Stimulated activated naive B cell treated with anti-CD40 and anti-IgM and Interleukin-4, amounts not matched to agents 10 μg/mL and 1 μg/mL and 100 μg/mL, for 72 hours (primary cell): Measurements from ENCODE around the gene LRP1-AS.

Experiments
- ATAC-seq, 2 donors: fragments of 150-1000 bp; cut with Tn5 transposase; replicated peaks; 2 replicates each; pipeline ENCODE4 v1.10.0; 2021; ENCODE audit warnings: moderate library complexity in 1 of 2
- DNase-seq: peaks from one replicate; pipeline ENCODE4 v3.0.0; 2021
- H3K27ac Mint-ChIP-seq: one replicate; pipeline ENCODE4 v1.8.0; 2022; ENCODE audit warnings: mild to moderate bottlenecking, mixed read lengths
- H3K27me3 Mint-ChIP-seq, 2 donors: one replicate each; pipeline ENCODE4 v1.8.0; 2022; ENCODE audit warnings: mixed read lengths in 2 of 2
- H3K36me3 Mint-ChIP-seq, 2 donors: one replicate each; pipeline ENCODE4 v1.8.0; 2022; ENCODE audit warnings: mixed read lengths in 2 of 2, mild to moderate bottlenecking in 1 of 2
- H3K4me1 Mint-ChIP-seq, 2 donors: one replicate each; pipeline ENCODE4 v1.8.0; 2022; ENCODE audit warnings: mixed read lengths in 2 of 2, mild to moderate bottlenecking in 1 of 2
- H3K4me3 Mint-ChIP-seq, 2 donors: one replicate each; pipeline ENCODE4 v1.8.0; 2022; ENCODE audit warnings: mild to moderate bottlenecking in 2 of 2, mixed read lengths in 2 of 2, moderate library complexity in 1 of 2
- H3K9me3 Mint-ChIP-seq, 2 donors: one replicate each; pipeline ENCODE4 v1.8.0; 2022; ENCODE audit warnings: mixed read lengths in 2 of 2, mild to moderate bottlenecking in 1 of 2

The LRP1-AS gene

GRCh38 chr12:57119294-57120085 is 27.9 kb downstream of the LRP1-AS start:
- Mint-ChIP-seq H3K9me3 (peaks cover 1 to 4% of the 10 kb centered on the region in 2 donors), H3K4me3 (peak overlapping the region; percentile 43 to 46), H3K4me1 (peaks cover 15 to 16% of the 10 kb centered on the region in 2 donors), H3K27ac (peak overlapping the region; percentile 90), H3K27me3 (peaks cover 0 to 4% of the 10 kb centered on the region in 2 donors), H3K36me3 (peaks cover 0 to 3% of the 10 kb centered on the region in 2 donors)
- DNase-seq (no peak), ATAC-seq (peak; percentile 79 to 81)

GRCh38 chr12:57118711-57119271 is 28.6 kb downstream of the LRP1-AS start:
- no peaks in the 10 kb centered on the region for H3K27me3 Mint-ChIP-seq
- peak overlapping the region; percentile 90 for H3K27ac Mint-ChIP-seq
- H3K36me3 Mint-ChIP-seq, result peaks cover 0 to 2% of the 10 kb centered on the region in 2 donors
- peaks cover 13 to 15% of the 10 kb centered on the region in 2 donors for H3K4me1 Mint-ChIP-seq
- peak; percentile 48 for DNase-seq
- ATAC-seq, result peak; percentile 81 to 83
- H3K9me3 Mint-ChIP-seq, result peaks cover 0 to under 1% of the 10 kb centered on the region in 2 donors
- peak overlapping the region in 1 of 2 donors; percentile 43 for H3K4me3 Mint-ChIP-seq

- H3K4me3 Mint-ChIP-seq, result no peak overlapping the region
- H3K27me3 Mint-ChIP-seq, result no peaks in the 10 kb centered on the region
- H3K36me3 Mint-ChIP-seq, result no peaks in the 10 kb centered on the region
- no peaks in the 10 kb centered on the region for H3K9me3 Mint-ChIP-seq
- no peak overlapping the region for H3K27ac Mint-ChIP-seq
- DNase-seq (no peak), ATAC-seq (no peak)
- H3K4me1 Mint-ChIP-seq, result peaks cover 24 to 28% of the 10 kb centered on the region in 2 donors
Observed at GRCh38 chr12:57116580-57117281, 30.7 kb downstream of the LRP1-AS start.

GRCh38 chr12:57112492-57113294 is 34.7 kb downstream of the LRP1-AS start:
- peaks cover 25 to 31% of the 10 kb centered on the region in 2 donors for H3K36me3 Mint-ChIP-seq
- H3K9me3 Mint-ChIP-seq, result no peaks in the 10 kb centered on the region
- H3K4me3 Mint-ChIP-seq, result peak overlapping the region; percentile 92 to 94
- DNase-seq (no peak), ATAC-seq (peak; percentile 67 to 69)
- H3K27ac Mint-ChIP-seq, result peak overlapping the region; percentile 97
- no peaks in the 10 kb centered on the region for H3K27me3 Mint-ChIP-seq
- peaks cover 32 to 41% of the 10 kb centered on the region in 2 donors for H3K4me1 Mint-ChIP-seq

GRCh38 chr12:57111031-57111734 is 36.2 kb downstream of the LRP1-AS start, which contains the start of gene STAT6:
STAT6 (minus strand) TSS chr12:57111362; CDS start chr12:57108278, 3,084 bp downstream.
- Mint-ChIP-seq H3K36me3 (peaks cover 34 to 46% of the 10 kb centered on the region in 2 donors), H3K4me1 (peaks cover 42 to 56% of the 10 kb centered on the region in 2 donors)
- ATAC-seq, result peak; percentile 71 to 72

GRCh38 chr12:57110104-57111030 is 37.1 kb downstream of the LRP1-AS start:
- H3K4me3 Mint-ChIP-seq, result peak overlapping the region; percentile 92 to 94
- H3K9me3 Mint-ChIP-seq, result no peaks in the 10 kb centered on the region
- peak overlapping the region; percentile 97 for H3K27ac Mint-ChIP-seq
- H3K36me3 Mint-ChIP-seq, result peaks cover 39 to 54% of the 10 kb centered on the region in 2 donors
- DNase-seq, result peak; percentile 80
- peaks cover 43 to 62% of the 10 kb centered on the region in 2 donors for H3K4me1 Mint-ChIP-seq
- ATAC-seq, result peak; percentile 73
- H3K27me3 Mint-ChIP-seq, result no peaks in the 10 kb centered on the region

More at GRCh38 chr12:57111031-57111734, 36.2 kb downstream of the LRP1-AS start, which contains the start of gene STAT6:
- Mint-ChIP-seq H3K4me3 (peak within 1 kb of the TSS; percentile 92 to 94), H3K27ac (peak within 1 kb of the TSS; percentile 97), H3K9me3 (no peaks in the 10 kb centered on the region), H3K27me3 (no peaks in the 10 kb centered on the region)
- peak; percentile 77 for DNase-seq

- no peaks in the 10 kb centered on the region for H3K27me3 Mint-ChIP-seq
- H3K27ac Mint-ChIP-seq, result peak overlapping the region; percentile 97
- no peaks in the 10 kb centered on the region for H3K9me3 Mint-ChIP-seq
- no peak for DNase-seq
- ATAC-seq, result no peak
- peaks cover 46 to 71% of the 10 kb centered on the region in 2 donors for H3K4me1 Mint-ChIP-seq
- peak overlapping the region; percentile 92 to 94 for H3K4me3 Mint-ChIP-seq
- H3K36me3 Mint-ChIP-seq, result peaks cover 47 to 63% of the 10 kb centered on the region in 2 donors
Observed at GRCh38 chr12:57109207-57110103, 38.0 kb downstream of the LRP1-AS start.

GRCh38 chr12:57107456-57108155 is 39.8 kb downstream of the LRP1-AS start:
- Mint-ChIP-seq H3K9me3 (no peaks in the 10 kb centered on the region), H3K27me3 (no peaks in the 10 kb centered on the region), H3K27ac (peak overlapping the region; percentile 53), H3K4me3 (peak overlapping the region; percentile 73 to 76), H3K36me3 (peaks cover 52 to 76% of the 10 kb centered on the region in 2 donors), H3K4me1 (peaks cover 45 to 82% of the 10 kb centered on the region in 2 donors)
- ATAC-seq (no peak), DNase-seq (no peak)

- H3K4me1 Mint-ChIP-seq, result peaks cover 44 to 80% of the 10 kb centered on the region in 2 donors
- peaks cover 61 to 82% of the 10 kb centered on the region in 2 donors for H3K36me3 Mint-ChIP-seq
- H3K4me3 Mint-ChIP-seq, result no peak overlapping the region
- no peak for DNase-seq
- H3K27ac Mint-ChIP-seq, result peak overlapping the region; percentile 83
- no peaks in the 10 kb centered on the region for H3K27me3 Mint-ChIP-seq
- H3K9me3 Mint-ChIP-seq, result no peaks in the 10 kb centered on the region
- ATAC-seq, result no peak
Observed at GRCh38 chr12:57106021-57106708, 41.3 kb downstream of the LRP1-AS start.

GRCh38 chr12:57105011-57105753 is 42.2 kb downstream of the LRP1-AS start:
- Mint-ChIP-seq H3K27ac (peak overlapping the region; percentile 77), H3K4me1 (peaks cover 45 to 81% of the 10 kb centered on the region in 2 donors), H3K36me3 (peaks cover 57 to 77% of the 10 kb centered on the region in 2 donors), H3K27me3 (no peaks in the 10 kb centered on the region), H3K9me3 (no peaks in the 10 kb centered on the region), H3K4me3 (no peak overlapping the region)
- DNase-seq (no peak), ATAC-seq (no peak)
